Activated CD4-positive, alpha-beta T cell treated with anti-CD3 and anti-CD28 coated beads, Interleukin-2, amount 10 ng/mL, durations not matched to agents 7 days and 5 days (primary cell): ENCODE measurements around the gene ANXA2. TPM values are rescaled to one million over a fixed set of nuclear protein-coding genes. Genes with fewer than 3 reads are reported as not detected.

Experiments
- CTCF ChIA-PET: fragments of 350-600 bp; sonication (Branson Sonifier 250); formaldehyde crosslinking; loops from one replicate; lab custom pipeline; 2021; ENCODE audit warnings: antibody characterized with exemption; lab: Charles Lee
- POLR2A ChIA-PET: fragments of 350-600 bp; sonication (Branson Sonifier 250); formaldehyde crosslinking; loops from one replicate; lab custom pipeline; 2021; ENCODE audit warnings: antibody characterized with exemption; lab: Charles Lee
- DNase-seq: peaks from one replicate; pipeline ENCODE4 v3.0.0-alpha.2; 2020
- H3K27ac Mint-ChIP-seq: one replicate; pipeline ENCODE4 v1.8.0; 2021; ENCODE audit warnings: mild to moderate bottlenecking, moderate library complexity, mixed read lengths
- H3K27me3 Mint-ChIP-seq: one replicate; pipeline ENCODE4 v1.8.0; 2021; ENCODE audit warnings: mixed read lengths
- H3K36me3 Mint-ChIP-seq: one replicate; pipeline ENCODE4 v1.8.0; 2021; ENCODE audit warnings: low read depth, mixed read lengths
- H3K4me1 Mint-ChIP-seq: one replicate; pipeline ENCODE4 v1.8.0; 2021; ENCODE audit warnings: mixed read lengths
- H3K4me3 Mint-ChIP-seq: one replicate; pipeline ENCODE4 v1.8.0; 2021; ENCODE audit warnings: mild to moderate bottlenecking, moderate library complexity, mixed read lengths
- H3K9me3 Mint-ChIP-seq: one replicate; pipeline ENCODE4 v1.8.0; 2021; ENCODE audit warnings: mixed read lengths
- total RNA-seq, 2 experiments: library from RNA; stranded (reverse); gene quantifications; one replicate each; pipeline ENCODE4 v1.2.3, GENCODE V29; 2021

ANXA2 gene
- total RNA-seq, 2 experiments from 2014 or later: 438 to 488 TPM

GRCh38 chr15:60392986-60393790, 4.6 kb downstream of the ANXA2 start:
- Mint-ChIP-seq H3K4me1 (peaks cover 85% of the 10 kb centered on the region), H3K27me3 (no peaks in the 10 kb centered on the region), H3K9me3 (no peaks in the 10 kb centered on the region), H3K4me3 (no peak overlapping the region), H3K36me3 (peaks cover 59% of the 10 kb centered on the region), H3K27ac (no peak overlapping the region)
- no peak for DNase-seq
- CTCF ChIA-PET: no interaction called here
- POLR2A ChIA-PET: no interaction called here

- CTCF ChIA-PET: interaction anchor here (0.5 kb wide), 1 partner anchor 10 kb away, joined by 3 read pairs; no protein-coding TSS in a partner anchor
- peaks cover 60% of the 10 kb centered on the region for H3K36me3 Mint-ChIP-seq
Observed at GRCh38 chr15:60392601-60392985, 5.2 kb downstream of the ANXA2 start.

DNA sequence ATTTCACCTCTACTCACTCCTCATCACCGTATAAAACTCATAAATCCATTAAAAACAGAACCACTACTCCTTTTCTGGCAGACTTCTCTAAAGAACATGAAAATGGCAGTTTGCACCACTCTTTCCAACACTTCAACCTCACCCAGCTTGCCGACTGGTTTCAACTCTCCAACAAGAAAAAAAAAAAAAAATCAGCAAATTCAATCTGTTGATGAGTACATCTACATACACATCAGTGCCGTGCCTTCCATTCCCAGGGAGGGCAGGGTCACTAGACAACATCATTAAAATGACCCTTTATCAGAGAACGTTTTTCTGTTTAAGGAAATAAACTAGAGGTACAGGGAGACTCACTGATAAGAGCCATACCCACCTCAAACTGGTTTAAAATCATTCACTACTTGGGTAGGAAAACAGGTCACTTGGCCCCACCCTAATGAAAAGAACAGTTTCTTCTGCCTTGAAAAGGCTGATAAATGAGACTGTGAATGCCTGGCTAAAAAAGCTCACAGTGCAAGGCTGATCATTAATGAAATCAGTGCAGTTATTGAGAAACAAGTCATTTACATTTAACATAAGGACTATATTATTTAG, 6.0 kb downstream of the ANXA2 start:
- H3K27ac Mint-ChIP-seq: peak overlapping the region; percentile 19
- peaks cover 90% of the 10 kb centered on the region for H3K4me1 Mint-ChIP-seq
- ChIA-PET CTCF (no interaction called here), POLR2A (interaction anchor here (0.6 kb wide), 1 partner anchor 65 kb away, joined by 4 read pairs; no protein-coding TSS in a partner anchor)
- H3K36me3 Mint-ChIP-seq: peaks cover 63% of the 10 kb centered on the region
- no peak overlapping the region for H3K4me3 Mint-ChIP-seq
- no peak for DNase-seq
- H3K27me3 Mint-ChIP-seq: no peaks in the 10 kb centered on the region
- no peaks in the 10 kb centered on the region for H3K9me3 Mint-ChIP-seq

More at GRCh38 chr15:60392601-60392985, 5.2 kb downstream of the ANXA2 start:
- Mint-ChIP-seq H3K4me1 (peaks cover 87% of the 10 kb centered on the region), H3K4me3 (no peak overlapping the region), H3K9me3 (no peaks in the 10 kb centered on the region), H3K27ac (peak overlapping the region; percentile 34), H3K27me3 (no peaks in the 10 kb centered on the region)
- peak; percentile 43 for DNase-seq
- POLR2A ChIA-PET: no interaction called here

DNA sequence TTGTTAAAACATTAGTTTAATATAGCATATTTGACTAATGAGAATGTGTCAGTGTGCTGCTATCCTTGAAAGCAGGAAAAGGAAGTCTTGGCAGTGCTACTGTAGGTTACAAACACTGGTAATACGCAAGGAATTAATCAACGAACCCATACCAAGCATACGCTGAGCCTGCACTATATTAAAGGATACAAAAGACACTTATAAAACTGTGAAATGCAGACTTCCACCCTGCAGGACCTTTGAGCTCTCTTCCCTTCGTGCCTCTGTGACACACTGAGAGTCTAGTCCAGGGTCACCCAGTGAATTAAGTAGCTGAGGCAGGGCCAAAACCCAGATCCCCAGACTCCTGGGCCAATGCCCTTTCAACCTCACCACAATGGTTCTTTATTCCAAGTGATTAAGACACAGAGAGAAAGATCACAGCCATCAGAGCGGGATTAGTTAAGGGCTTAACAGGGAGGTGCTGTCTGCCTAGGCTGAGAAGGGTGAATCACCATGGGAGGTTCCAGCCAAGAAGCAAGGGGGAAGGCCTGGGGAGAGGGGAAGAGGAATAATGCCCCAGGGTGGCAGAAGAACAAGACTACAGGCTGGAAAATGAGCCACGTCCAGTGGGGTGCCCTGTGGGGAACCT, 6.8 kb downstream of the ANXA2 start:
- peaks cover 87% of the 10 kb centered on the region for H3K4me1 Mint-ChIP-seq
- no peak overlapping the region for H3K4me3 Mint-ChIP-seq
- H3K27ac Mint-ChIP-seq: peak overlapping the region; percentile 23
- ChIA-PET POLR2A (interaction anchor here (0.6 kb wide), 1 partner anchor 64 kb away, joined by 4 read pairs; no protein-coding TSS in a partner anchor), CTCF (no interaction called here)
- no peaks in the 10 kb centered on the region for H3K27me3 Mint-ChIP-seq
- peaks cover 63% of the 10 kb centered on the region for H3K36me3 Mint-ChIP-seq
- no peaks in the 10 kb centered on the region for H3K9me3 Mint-ChIP-seq
- DNase-seq: no peak

DNA sequence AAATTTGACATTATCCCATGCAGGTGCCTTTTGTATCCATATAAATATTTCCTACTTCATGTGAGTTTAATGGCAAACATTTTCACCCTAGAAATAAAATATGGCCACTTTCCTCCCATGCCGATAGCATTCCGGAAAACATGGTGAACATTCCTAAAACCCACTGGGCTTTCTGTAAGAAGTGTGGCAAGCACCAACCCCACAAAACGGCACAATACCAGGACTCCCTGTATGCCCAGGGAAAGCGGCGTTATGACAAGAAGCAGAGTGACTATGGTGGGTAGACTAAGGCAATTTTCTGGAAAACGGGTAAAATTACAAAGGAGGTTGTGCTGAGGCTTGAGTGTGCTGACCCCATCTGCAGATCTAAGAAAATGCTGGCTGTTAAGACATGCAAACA, 7.6 kb downstream of the ANXA2 start:
- ChIA-PET POLR2A (no interaction called here), CTCF (no interaction called here)
- no peaks in the 10 kb centered on the region for H3K9me3 Mint-ChIP-seq
- peaks cover 79% of the 10 kb centered on the region for H3K4me1 Mint-ChIP-seq
- DNase-seq: no peak
- H3K27ac Mint-ChIP-seq: no peak overlapping the region
- H3K4me3 Mint-ChIP-seq: no peak overlapping the region
- peaks cover 60% of the 10 kb centered on the region for H3K36me3 Mint-ChIP-seq
- H3K27me3 Mint-ChIP-seq: no peaks in the 10 kb centered on the region

GRCh38 chr15:60389261-60390077, 8.3 kb downstream of the ANXA2 start:
- CTCF ChIA-PET: interaction anchor here (0.7 kb wide), 1 partner anchor 16 kb away, joined by 3 read pairs; no protein-coding TSS in a partner anchor
- peak; percentile 70 for DNase-seq
- Mint-ChIP-seq H3K4me1 (peaks cover 72% of the 10 kb centered on the region), H3K27me3 (no peaks in the 10 kb centered on the region), H3K9me3 (no peaks in the 10 kb centered on the region), H3K36me3 (peaks cover 56% of the 10 kb centered on the region), H3K27ac (peak overlapping the region; percentile 51), H3K4me3 (peak overlapping the region; percentile 23)
- POLR2A ChIA-PET: no interaction called here

- Mint-ChIP-seq H3K27ac (no peak overlapping the region), H3K36me3 (peaks cover 53% of the 10 kb centered on the region), H3K4me1 (peaks cover 61% of the 10 kb centered on the region), H3K27me3 (no peaks in the 10 kb centered on the region), H3K9me3 (no peaks in the 10 kb centered on the region), H3K4me3 (no peak overlapping the region)
- POLR2A ChIA-PET: no interaction called here
- no peak for DNase-seq
- CTCF ChIA-PET: no interaction called here
Observed at GRCh38 chr15:60387321-60387720, 10.5 kb downstream of the ANXA2 start.

GRCh38 chr15:60386615-60387014, 11.2 kb downstream of the ANXA2 start:
- H3K9me3 Mint-ChIP-seq: no peaks in the 10 kb centered on the region
- no peaks in the 10 kb centered on the region for H3K27me3 Mint-ChIP-seq
- H3K36me3 Mint-ChIP-seq: peaks cover 49% of the 10 kb centered on the region

GRCh38 chr15:60385620-60386552, 11.9 kb downstream of the ANXA2 start:
- DNase-seq: no peak
- H3K9me3 Mint-ChIP-seq: no peaks in the 10 kb centered on the region
- no peak overlapping the region for H3K27ac Mint-ChIP-seq
- no peaks in the 10 kb centered on the region for H3K27me3 Mint-ChIP-seq
- peaks cover 52% of the 10 kb centered on the region for H3K36me3 Mint-ChIP-seq
- CTCF ChIA-PET: no interaction called here
- H3K4me1 Mint-ChIP-seq: peaks cover 49% of the 10 kb centered on the region
- POLR2A ChIA-PET: no interaction called here
- no peak overlapping the region for H3K4me3 Mint-ChIP-seq

More at GRCh38 chr15:60386615-60387014, 11.2 kb downstream of the ANXA2 start:
- H3K27ac Mint-ChIP-seq: no peak overlapping the region
- POLR2A ChIA-PET: no interaction called here
- peaks cover 57% of the 10 kb centered on the region for H3K4me1 Mint-ChIP-seq
- CTCF ChIA-PET: no interaction called here
- DNase-seq: no peak
- no peak overlapping the region for H3K4me3 Mint-ChIP-seq

- CTCF ChIA-PET: interaction anchor here (1.6 kb wide), 1 partner anchor 11 kb away, joined by 3 read pairs; no protein-coding TSS in a partner anchor
- H3K4me1 Mint-ChIP-seq: peaks cover 37% of the 10 kb centered on the region
- no peaks in the 10 kb centered on the region for H3K27me3 Mint-ChIP-seq
- no peak overlapping the region for H3K4me3 Mint-ChIP-seq
- POLR2A ChIA-PET: no interaction called here
- DNase-seq: no peak
- peaks cover 58% of the 10 kb centered on the region for H3K36me3 Mint-ChIP-seq
- no peaks in the 10 kb centered on the region for H3K9me3 Mint-ChIP-seq
- H3K27ac Mint-ChIP-seq: no peak overlapping the region
Observed at GRCh38 chr15:60384526-60385126, 13.2 kb downstream of the ANXA2 start.

GRCh38 chr15:60384053-60384452, 13.7 kb downstream of the ANXA2 start:
- CTCF ChIA-PET: interaction anchor here (1.6 kb wide), 1 partner anchor 11 kb away, joined by 3 read pairs; no protein-coding TSS in a partner anchor
- Mint-ChIP-seq H3K36me3 (peaks cover 60% of the 10 kb centered on the region), H3K4me1 (peaks cover 31% of the 10 kb centered on the region)

More at GRCh38 chr15:60384053-60384452, 13.7 kb downstream of the ANXA2 start:
- no peak for DNase-seq
- H3K4me3 Mint-ChIP-seq: no peak overlapping the region
- no peaks in the 10 kb centered on the region for H3K27me3 Mint-ChIP-seq
- POLR2A ChIA-PET: no interaction called here
- no peaks in the 10 kb centered on the region for H3K9me3 Mint-ChIP-seq
- no peak overlapping the region for H3K27ac Mint-ChIP-seq
